Measurements from ENCODE around the gene GLOD4.

DNA sequence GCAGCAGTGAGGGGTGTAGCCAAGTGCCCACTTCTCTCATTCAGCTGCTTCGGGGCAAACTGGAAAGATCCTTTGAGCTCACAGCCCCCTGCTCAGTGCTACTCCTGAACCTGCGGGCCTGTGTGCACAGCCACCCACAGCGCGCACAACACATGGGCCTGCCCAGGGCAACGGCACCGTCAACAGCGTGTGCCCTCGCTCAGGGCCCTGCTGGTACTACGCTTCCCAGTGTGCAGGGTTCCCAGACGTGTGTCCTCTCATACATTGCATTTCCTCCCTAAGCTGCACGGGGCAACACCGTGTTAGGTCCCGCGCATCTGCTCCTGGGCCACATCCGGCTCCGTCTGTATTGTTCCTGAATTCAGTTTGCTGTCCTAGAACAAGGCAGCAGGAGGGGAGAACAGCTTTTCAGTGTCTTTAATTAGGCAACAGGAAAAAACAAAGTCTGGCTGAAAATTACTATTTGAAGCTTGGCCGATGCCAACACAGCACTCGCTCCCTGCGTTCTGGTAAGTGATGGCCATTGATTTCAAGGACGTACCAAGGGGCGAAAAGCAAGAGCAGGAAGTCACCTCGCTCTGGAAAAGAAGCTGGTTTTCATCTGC is 15.3 kb upstream of the GLOD4 start:
- TF ChIP-seq CTCF (IDR thresholded peaks at IDR 0.05) (no peak), POLR2A (IDR thresholded peaks at IDR 0.05) (no peak)

Data from ovary (tissue), 3 donors.